OCI-LY7 (cell line): ENCODE results near the gene CAAP1. TPM values are rescaled to one million over a fixed set of nuclear protein-coding genes. Genes with fewer than 3 reads are reported as not detected.

Experiments
- BruUV-seq: library from RNA; stranded (reverse); fragments of 400-500 nt; replicated peaks from 2 replicates; lab custom pipeline; 2021; lab: Mats Ljungman, UMichigan
- CTCF ChIA-PET: fragments of 300-600 bp; sonication (Branson Sonifier 250); formaldehyde crosslinking; loops from one replicate; lab custom pipeline; 2022; ENCODE audit warnings: antibody characterized with exemption; ENCODE audit not compliant: unreplicated experiment; lab: Charles Lee
- POLR2A ChIA-PET: fragments of 300-600 bp; sonication (Branson Sonifier 250); formaldehyde crosslinking; loops from one replicate; lab custom pipeline; 2022; ENCODE audit warnings: antibody characterized with exemption; lab: Charles Lee
- DNase-seq: peaks from one replicate; pipeline ENCODE4 v3.0.0-alpha.2; 2015; ENCODE audit warnings: low spot score
- H2AFZ ChIP-seq: fragments of 200-600 bp; sonication (generic), shearing (Covaris generic); 2 replicates; pipeline ENCODE4 v1.6.1; 2014; ENCODE audit warnings: mild to moderate bottlenecking, antibody characterized with exemption, low read length, moderate library complexity
- H3K27ac ChIP-seq: fragments of 200-600 bp; sonication (generic); 2 replicates; pipeline ENCODE4 v1.5.1; 2014; ENCODE audit warnings: mixed run types, low read depth, mild to moderate bottlenecking, moderate library complexity, low read length, inconsistent platforms; ENCODE audit not compliant: poor library complexity, severe bottlenecking
- H3K36me3 ChIP-seq: fragments of 200-600 bp; sonication (generic); 2 replicates; pipeline ENCODE4 v1.6.1; 2014; ENCODE audit warnings: mild to moderate bottlenecking, antibody characterized with exemption, low read length, moderate library complexity, mixed read lengths; ENCODE audit not compliant: insufficient read depth
- H3K4me1 ChIP-seq: fragments of 200-600 bp; sonication (generic); 2 replicates; pipeline ENCODE4 v1.5.1; 2014; ENCODE audit warnings: mild to moderate bottlenecking, low read length; ENCODE audit not compliant: insufficient read depth, poor library complexity, severe bottlenecking
- H3K4me2 ChIP-seq: fragments of 200-600 bp; sonication (generic); 2 replicates; pipeline ENCODE4 v1.6.1; 2014; ENCODE audit warnings: mild to moderate bottlenecking, low read length
- H3K4me3 ChIP-seq: fragments of 200-600 bp; sonication (generic); 2 replicates; pipeline ENCODE4 v1.5.1; 2014; ENCODE audit warnings: mild to moderate bottlenecking, low read depth, low read length; ENCODE audit not compliant: poor library complexity, severe bottlenecking
- H3K79me2 ChIP-seq: fragments of 200-600 bp; sonication (generic); 2 replicates; pipeline ENCODE4 v1.6.1; 2016; ENCODE audit warnings: low read depth, mild to moderate bottlenecking, low read length, moderate library complexity, mixed read lengths; ENCODE audit not compliant: insufficient read depth
- H3K9me2 ChIP-seq: fragments of 200-600 bp; sonication (generic); 2 replicates; pipeline ENCODE4 v1.6.1; 2016; ENCODE audit warnings: mild to moderate bottlenecking, low read length, mixed read lengths; ENCODE audit not compliant: insufficient read depth
- H3K9me3 ChIP-seq: fragments of 200-600 bp; sonication (generic); 2 replicates; pipeline ENCODE4 v1.6.1; 2014; ENCODE audit warnings: mild to moderate bottlenecking, mixed run types, low read length, mixed read lengths
- H4K20me1 ChIP-seq: fragments of 200-600 bp; sonication (generic); 2 replicates; pipeline ENCODE4 v1.6.1; 2014; ENCODE audit warnings: mild to moderate bottlenecking, antibody characterized with exemption, low read length, moderate library complexity, mixed read lengths; ENCODE audit not compliant: insufficient read depth
- EZH2phosphoT487 ChIP-seq: fragments of 200-600 bp; sonication (generic); IDR thresholded peaks from 2 replicates; pipeline ENCODE4 v1.6.1; 2018; ENCODE audit warnings: low read depth, borderline replicate concordance, mild to moderate bottlenecking, mixed run types, antibody characterized with exemption, low read length, moderate library complexity, mixed read lengths
- intact Hi-C: fragments of 100-400 bp; cut with micrococcal nuclease; formaldehyde crosslinking; loops from one replicate; pipeline ENCODE4 v1.10.0; 2022; ENCODE audit not compliant: unreplicated experiment
- total RNA-seq, 2 experiments: library from RNA; depleted of rRNA in 1 of 2; stranded (reverse); fragments of >200 nt in 1 of 2; shearing (Covaris generic) in 1 of 2; gene quantifications; 2 replicates each; pipeline ENCODE4 v1.2.3, GENCODE V29; 2014 to 2022
- TF ChIP-seq, protein P1 (sequence below): fragments of 200-600 bp; sonication (generic); conservative IDR thresholded peaks from 2 replicates; pipeline ENCODE4 v1.5.1; 2014; ENCODE audit warnings: mild to moderate bottlenecking, antibody characterized with exemption, low read length, moderate library complexity, mixed read lengths

The CAAP1 gene
- total RNA-seq, 2 experiments from 2014 or later: 32.9 to 38.8 TPM

- ChIA-PET POLR2A (interaction anchor here (0.6 to 1.4 kb wide), 2 partner anchors 10 to 12 kb away, joined by 3 read pairs; no protein-coding TSS in a partner anchor), CTCF (no interaction called here)
- H4K20me1 ChIP-seq: no peaks in the 10 kb centered on the region; the same call in 1 of the 2 replicates
- intact Hi-C loops: no loop called here
- BruUV-seq: no TSS peak
- no peaks in the 10 kb centered on the region for H3K79me2 ChIP-seq
- peaks cover 62% of the 10 kb centered on the region for H3K36me3 ChIP-seq
- no peak overlapping the region for H3K4me2 ChIP-seq
- H3K4me1 ChIP-seq: no peaks in the 10 kb centered on the region
- DNase-seq: no peak
- no peaks in the 10 kb centered on the region for H3K9me3 ChIP-seq
- TF ChIP-seq, protein P1, sequence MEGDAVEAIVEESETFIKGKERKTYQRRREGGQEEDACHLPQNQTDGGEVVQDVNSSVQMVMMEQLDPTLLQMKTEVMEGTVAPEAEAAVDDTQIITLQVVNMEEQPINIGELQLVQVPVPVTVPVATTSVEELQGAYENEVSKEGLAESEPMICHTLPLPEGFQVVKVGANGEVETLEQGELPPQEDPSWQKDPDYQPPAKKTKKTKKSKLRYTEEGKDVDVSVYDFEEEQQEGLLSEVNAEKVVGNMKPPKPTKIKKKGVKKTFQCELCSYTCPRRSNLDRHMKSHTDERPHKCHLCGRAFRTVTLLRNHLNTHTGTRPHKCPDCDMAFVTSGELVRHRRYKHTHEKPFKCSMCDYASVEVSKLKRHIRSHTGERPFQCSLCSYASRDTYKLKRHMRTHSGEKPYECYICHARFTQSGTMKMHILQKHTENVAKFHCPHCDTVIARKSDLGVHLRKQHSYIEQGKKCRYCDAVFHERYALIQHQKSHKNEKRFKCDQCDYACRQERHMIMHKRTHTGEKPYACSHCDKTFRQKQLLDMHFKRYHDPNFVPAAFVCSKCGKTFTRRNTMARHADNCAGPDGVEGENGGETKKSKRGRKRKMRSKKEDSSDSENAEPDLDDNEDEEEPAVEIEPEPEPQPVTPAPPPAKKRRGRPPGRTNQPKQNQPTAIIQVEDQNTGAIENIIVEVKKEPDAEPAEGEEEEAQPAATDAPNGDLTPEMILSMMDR: no peak
- TF ChIP-seq EZH2phosphoT487: no peak
- no peak overlapping the region for H3K4me3 ChIP-seq
- no peak overlapping the region for H3K27ac ChIP-seq
- no peaks in the 10 kb centered on the region for H3K9me2 ChIP-seq
- H2AFZ ChIP-seq: no peak overlapping the region
Observed at GRCh38 chr9:26870292-26870691, 22.3 kb downstream of the CAAP1 start.

GRCh38 chr9:26863074-26863473 lies 29.5 kb downstream of the CAAP1 start:
- CTCF ChIA-PET: no interaction called here
- POLR2A ChIA-PET: interaction anchor here (1.0 kb wide), 1 partner anchor 10 kb away, joined by 7 read pairs; no protein-coding TSS in a partner anchor
- BruUV-seq: no TSS peak

More at GRCh38 chr9:26863074-26863473, 29.5 kb downstream of the CAAP1 start:
- Histone ChIP-seq H3K9me2 (no peaks in the 10 kb centered on the region), H2AFZ (no peak overlapping the region), H3K4me3 (no peak overlapping the region), H3K27ac (no peak overlapping the region), H3K4me2 (no peak overlapping the region), H3K4me1 (no peaks in the 10 kb centered on the region), H3K9me3 (no peaks in the 10 kb centered on the region), H3K36me3 (peaks cover 56% of the 10 kb centered on the region), H4K20me1 (no peaks in the 10 kb centered on the region), H3K79me2 (no peaks in the 10 kb centered on the region)
- no peak for TF ChIP-seq EZH2phosphoT487
- TF ChIP-seq, protein P1: peak; percentile 70
- DNase-seq: peak; percentile 8
- intact Hi-C loops: no loop called here
